ENCODE data around the gene LDHAL6B. TPM values are rescaled to one million over a fixed set of nuclear protein-coding genes. Genes with fewer than 3 reads are reported as not detected.

LDHAL6B gene
- total RNA-seq, 4 donors from 2014 or later: not detected

GRCh38 chr15:59205839-59206622, 612 bp upstream of the LDHAL6B start:
- TF ChIP-seq CTCF (IDR thresholded peaks at IDR 0.05; ENCODE audit: low read depth): no peak

GRCh38 chr15:59208613-59209249, 2.1 kb downstream of the LDHAL6B start:
- TF ChIP-seq CTCF (IDR thresholded peaks at IDR 0.05; ENCODE audit: low read depth): no peak

- no peak for TF ChIP-seq CTCF (IDR thresholded peaks at IDR 0.05; ENCODE audit: low read depth)
These were observed 3.5 kb downstream of the LDHAL6B start for GRCh38 chr15:59210186-59210585.

- TF ChIP-seq CTCF (IDR thresholded peaks at IDR 0.05; ENCODE audit: low read depth): no peak
These were observed 10.3 kb downstream of the LDHAL6B start for GRCh38 chr15:59216911-59217310.

GRCh38 chr15:59217876-59218498, 11.3 kb downstream of the LDHAL6B start:
- TF ChIP-seq CTCF (IDR thresholded peaks at IDR 0.05; ENCODE audit: low read depth): no peak

GRCh38 chr15:59218710-59219109, 12.1 kb downstream of the LDHAL6B start:
- TF ChIP-seq CTCF (IDR thresholded peaks at IDR 0.05; ENCODE audit: low read depth): no peak

All from subcutaneous adipose tissue (tissue), 4 donors.